Activated naive CD4-positive, alpha-beta T cell treated with anti-CD3 and anti-CD28 coated beads, Interleukin-2, amount 50 U/mL, for 72 hours (primary cell): ENCODE results near the gene VPS26B. TPM values are rescaled to one million over a fixed set of nuclear protein-coding genes. Genes with fewer than 3 reads are reported as not detected.
"Not testable (repeated sequence)": the region's sequence is repeated elsewhere in the genome, so short reads cannot be mapped to it uniquely, and the experiment has no call there.

ENCODE experiments used
- ATAC-seq, 2 donors: fragments of 150-1000 bp; cut with Tn5 transposase; 2 replicates each; pipeline ENCODE4 v1.10.0; 2021; ENCODE audit warnings: mild to moderate bottlenecking in 2 of 2, moderate library complexity in 2 of 2
- DNase-seq, 2 donors: peaks; one replicate each; pipeline ENCODE4 v3.0.0; 2021 to 2022; ENCODE audit warnings: low spot score in 2 of 2
- H3K27ac Mint-ChIP-seq, 2 donors: one replicate each; pipeline ENCODE4 v1.8.0; 2022; ENCODE audit warnings: mild to moderate bottlenecking in 2 of 2, mixed read lengths in 2 of 2
- H3K36me3 Mint-ChIP-seq, 2 donors: one replicate each; pipeline ENCODE4 v1.8.0; 2022; ENCODE audit warnings: mixed read lengths in 2 of 2
- H3K9me3 Mint-ChIP-seq, 2 donors: one replicate each; pipeline ENCODE4 v1.8.0; 2022; ENCODE audit warnings: mixed read lengths in 2 of 2
- total RNA-seq, 2 donors: library from RNA; stranded (reverse); gene quantifications; one replicate each; pipeline ENCODE4 v1.2.3, GENCODE V29; 2022

VPS26B gene
- total RNA-seq, 2 donors from 2014 or later = 38.5 to 39.2 TPM

DNA sequence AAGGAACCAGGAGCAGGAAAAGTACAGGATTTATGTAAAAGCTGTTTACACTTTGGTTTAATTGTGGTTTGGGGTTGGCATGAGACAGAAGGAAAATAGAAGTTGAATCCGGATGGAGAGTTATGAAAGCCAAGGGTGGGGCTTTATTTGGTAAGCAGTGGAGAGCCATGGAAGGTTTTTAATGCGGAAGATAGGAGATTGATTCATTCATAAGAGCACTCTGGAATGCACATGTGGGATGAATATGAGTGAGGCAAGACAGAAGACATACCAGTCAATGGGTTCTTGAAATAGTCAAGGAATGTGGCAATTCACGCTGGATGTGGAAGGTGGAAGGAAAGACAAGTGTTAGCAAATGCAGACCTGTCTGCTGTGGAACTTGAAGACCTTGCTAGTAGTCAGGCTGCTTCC, 42.4 kb downstream of the VPS26B start:
- H3K36me3 Mint-ChIP-seq = no peaks in the 10 kb centered on the region
- no peak for ATAC-seq
- DNase-seq = no peak
- peak overlapping the region in 1 of 2 donors; percentile 6 for H3K27ac Mint-ChIP-seq
- H3K9me3 Mint-ChIP-seq = no peaks in the 10 kb centered on the region

DNA sequence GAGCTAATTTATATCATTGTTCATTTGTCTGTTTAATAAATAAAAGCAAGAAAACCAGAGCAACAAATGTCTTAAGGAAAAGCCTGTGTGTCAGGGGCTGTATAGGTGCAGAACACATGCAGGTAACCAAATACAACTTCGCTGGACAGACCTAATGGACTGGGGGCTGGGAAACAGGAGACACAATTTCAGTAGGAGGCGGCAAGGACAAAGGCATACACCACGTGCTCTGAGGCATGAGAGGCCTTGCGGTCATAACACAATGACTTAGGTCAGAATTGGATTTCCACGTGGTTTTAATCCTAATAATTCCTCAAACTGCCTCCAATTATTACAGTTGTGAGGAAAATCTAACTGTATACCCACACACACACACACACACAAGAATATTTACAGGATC, 43.0 kb downstream of the VPS26B start:
- Mint-ChIP-seq H3K36me3 (no peaks in the 10 kb centered on the region), H3K9me3 (no peaks in the 10 kb centered on the region), H3K27ac (no peak overlapping the region)
- DNase-seq (no peak), ATAC-seq (no peak)

GRCh38 chr11:134267966-134268365, 43.5 kb downstream of the VPS26B start:
- no peaks in the 10 kb centered on the region for H3K9me3 Mint-ChIP-seq
- no peak for ATAC-seq
- DNase-seq = no peak
- peak overlapping the region in 1 of 2 donors; percentile 41 for H3K27ac Mint-ChIP-seq
- H3K36me3 Mint-ChIP-seq = no peaks in the 10 kb centered on the region

GRCh38 chr11:134270250-134270714, 45.8 kb downstream of the VPS26B start:
- peak overlapping the region; percentile 46 to 51 for H3K27ac Mint-ChIP-seq
- H3K36me3 Mint-ChIP-seq = no peaks in the 10 kb centered on the region
- no peaks in the 10 kb centered on the region for H3K9me3 Mint-ChIP-seq
- ATAC-seq = peak; percentile 33 to 38
- DNase-seq = no peak

DNA sequence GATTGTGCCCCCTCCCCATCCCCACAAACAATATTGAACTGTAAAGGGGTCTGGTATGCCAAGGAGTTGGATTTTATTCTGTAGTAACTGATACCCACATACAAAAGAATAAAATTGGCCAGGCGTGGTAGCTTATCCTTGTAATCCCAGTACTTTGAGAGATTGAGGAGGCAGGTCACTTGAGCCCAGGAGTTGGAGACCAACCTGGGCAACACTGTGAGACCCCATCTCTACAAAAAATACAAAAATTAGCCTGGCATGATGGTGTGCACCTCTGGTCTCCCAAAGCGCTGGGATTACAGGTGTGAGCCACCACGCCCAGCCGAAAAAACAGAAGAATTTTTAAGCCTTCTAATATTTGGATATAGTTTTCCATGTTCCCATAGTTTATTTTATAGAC, 47.5 kb downstream of the VPS26B start:
- DNase-seq = no peak
- H3K27ac Mint-ChIP-seq = no peak overlapping the region
- no peaks in the 10 kb centered on the region for H3K9me3 Mint-ChIP-seq
- ATAC-seq = no peak
- peaks cover under 1 to 6% of the 10 kb centered on the region in 2 donors for H3K36me3 Mint-ChIP-seq

DNA sequence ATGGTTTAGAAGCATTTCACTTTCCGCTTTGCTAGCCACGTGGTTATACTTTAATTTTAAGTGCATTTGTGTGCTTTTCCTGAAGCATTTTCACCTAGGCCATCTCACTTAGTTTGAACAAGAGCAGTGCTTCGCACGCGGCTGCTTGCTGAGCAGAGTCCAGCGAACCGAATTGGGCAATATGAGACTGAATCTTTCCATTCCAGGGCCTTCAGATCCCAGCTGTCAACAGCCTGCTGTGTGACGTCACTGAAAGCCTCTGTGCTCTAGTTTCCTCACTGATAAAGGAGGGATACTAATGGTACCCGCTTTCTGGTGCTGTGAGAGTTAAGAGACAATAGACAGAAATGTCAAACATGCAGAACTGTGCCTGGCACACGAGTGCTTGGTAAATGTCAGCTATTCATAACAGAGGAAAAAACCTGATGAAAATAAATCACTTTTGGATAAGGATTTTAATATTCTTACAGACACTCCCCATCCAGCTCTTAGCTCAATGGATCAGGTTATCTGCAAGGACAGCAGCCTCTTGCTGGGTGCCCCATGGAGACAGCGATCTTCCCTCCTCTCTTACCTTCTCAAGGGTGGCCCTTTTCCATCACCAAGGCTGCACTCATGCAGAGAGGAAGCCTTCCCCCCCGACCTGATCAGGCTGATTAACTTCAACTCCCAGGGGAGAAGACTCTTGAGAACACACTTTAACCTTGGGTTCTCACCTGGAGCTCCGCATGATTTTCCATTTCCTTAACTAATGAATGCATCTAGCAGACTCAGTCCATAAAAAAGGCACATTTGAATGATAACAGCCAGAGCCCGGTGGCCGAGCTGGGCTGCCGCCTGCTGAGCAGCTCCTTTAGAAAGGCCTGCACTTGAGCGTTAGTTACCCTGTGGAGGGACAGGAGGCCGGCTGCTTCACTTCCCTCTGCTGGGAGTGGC, 48.2 kb downstream of the VPS26B start:
- H3K9me3 Mint-ChIP-seq = no peaks in the 10 kb centered on the region
- no peak overlapping the region for H3K27ac Mint-ChIP-seq
- ATAC-seq (no peak), DNase-seq (no peak)
- H3K36me3 Mint-ChIP-seq = peaks cover 7 to 11% of the 10 kb centered on the region in 2 donors

GRCh38 chr11:134273317-134273712, 48.8 kb downstream of the VPS26B start:
- Mint-ChIP-seq H3K27ac (no peak overlapping the region), H3K9me3 (no peaks in the 10 kb centered on the region), H3K36me3 (peaks cover 11 to 14% of the 10 kb centered on the region in 2 donors)
- no peak for ATAC-seq
- DNase-seq = no peak

DNA sequence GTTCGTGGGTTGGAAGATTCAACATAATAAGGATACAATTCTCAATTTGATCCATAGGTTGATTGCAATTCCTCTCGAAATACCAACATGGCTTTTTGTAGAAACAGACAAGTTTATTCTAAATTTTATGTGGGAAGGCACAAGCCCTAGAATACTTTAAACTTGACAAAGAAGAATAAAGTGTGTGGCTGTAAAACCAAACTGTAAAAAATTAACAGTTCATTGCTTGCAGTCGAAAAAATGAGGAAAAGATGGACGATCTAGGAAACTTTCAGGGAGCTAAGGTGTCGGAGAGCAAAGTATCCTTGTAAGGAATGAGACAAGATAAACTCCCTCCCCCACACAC, 50.7 kb downstream of the VPS26B start:
- DNase-seq (no peak), ATAC-seq (no peak)
- no peaks in the 10 kb centered on the region for H3K9me3 Mint-ChIP-seq
- peaks cover 11 to 20% of the 10 kb centered on the region in 2 donors for H3K36me3 Mint-ChIP-seq
- H3K27ac Mint-ChIP-seq = peak overlapping the region; percentile 88 to 97

- DNase-seq (peak; percentile 76 to 78), ATAC-seq (peak; percentile 83 to 88)
- Mint-ChIP-seq H3K9me3 (no peaks in the 10 kb centered on the region), H3K27ac (peak within 1 kb of the TSS; percentile 92 to 97), H3K36me3 (peaks cover 11 to 20% of the 10 kb centered on the region in 2 donors)
Observed at GRCh38 chr11:134275534-134276395, 51.3 kb downstream of the VPS26B start, which contains the start of gene GLB1L3. GLB1L3 (plus strand) TSS chr11:134276379; CDS start chr11:134276741, 362 bp downstream.

- ATAC-seq (peak; percentile 15 to 19), DNase-seq (no peak)
- H3K9me3 Mint-ChIP-seq = no peaks in the 10 kb centered on the region
- H3K27ac Mint-ChIP-seq = peak overlapping the region in 1 of 2 donors; percentile 97
- H3K36me3 Mint-ChIP-seq = peaks cover 11 to 20% of the 10 kb centered on the region in 2 donors
Observed at GRCh38 chr11:134276396-134277182, 52.1 kb downstream of the VPS26B start.

DNA sequence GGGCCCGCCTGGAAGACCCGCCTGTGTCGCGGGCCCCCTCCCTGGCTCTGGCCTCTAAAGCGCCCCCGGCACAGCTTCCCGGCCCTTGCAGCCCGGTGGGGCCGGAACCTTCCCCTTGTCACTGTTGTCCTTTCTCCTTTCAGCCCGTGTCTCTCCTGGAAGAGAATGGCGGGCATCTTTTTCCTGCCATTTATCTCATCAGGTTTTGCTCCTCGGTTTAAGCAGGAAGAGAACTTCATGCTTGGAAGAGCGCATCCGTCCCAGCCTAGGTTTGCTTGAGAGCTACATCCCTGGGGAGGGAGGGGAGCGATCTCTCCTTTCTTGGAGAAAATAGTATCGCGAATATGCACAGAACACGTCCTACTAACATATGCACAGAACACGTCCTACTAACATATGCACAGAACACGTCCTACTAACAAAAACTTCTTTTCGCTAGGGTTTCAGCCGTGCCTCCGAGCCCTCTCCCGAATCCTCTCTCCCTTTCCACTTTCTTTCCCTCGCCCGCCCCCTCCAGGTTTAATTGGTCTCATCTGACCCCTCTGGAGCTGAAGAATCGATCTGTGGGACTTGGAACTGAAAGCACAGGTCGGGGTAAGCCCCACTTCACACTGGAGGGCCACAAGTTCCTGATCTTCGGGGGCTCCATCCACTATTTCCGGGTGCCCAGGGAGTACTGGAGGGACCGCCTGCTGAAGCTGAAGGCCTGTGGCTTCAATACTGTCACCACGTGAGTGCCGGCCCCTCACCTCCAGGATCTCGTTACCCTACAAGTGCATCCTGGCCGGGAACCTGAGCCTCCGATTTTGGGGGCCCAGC, 52.9 kb downstream of the VPS26B start:
- Mint-ChIP-seq H3K9me3 (no peaks in the 10 kb centered on the region), H3K36me3 (peaks cover 11 to 20% of the 10 kb centered on the region in 2 donors), H3K27ac (peak overlapping the region; percentile 78 to 92)
- ATAC-seq = no peak
- no peak for DNase-seq

- H3K9me3 Mint-ChIP-seq = no peaks in the 10 kb centered on the region
- no peak for ATAC-seq
Observed at GRCh38 chr11:134278356-134278755, 53.9 kb downstream of the VPS26B start.

GRCh38 chr11:134281635-134282034, 57.2 kb downstream of the VPS26B start:
- not testable (repeated sequence) for ATAC-seq, DNase-seq, H3K9me3 Mint-ChIP-seq, H3K27ac Mint-ChIP-seq
- peaks cover 5 to 30% of the 10 kb centered on the region in 2 donors for H3K36me3 Mint-ChIP-seq

More at GRCh38 chr11:134278356-134278755, 53.9 kb downstream of the VPS26B start:
- no peak for DNase-seq
- H3K36me3 Mint-ChIP-seq = peaks cover 11 to 20% of the 10 kb centered on the region in 2 donors
- H3K27ac Mint-ChIP-seq = no peak overlapping the region

- DNase-seq (no peak), ATAC-seq (no peak)
- no peaks in the 10 kb centered on the region for H3K9me3 Mint-ChIP-seq
- peak overlapping the region in 1 of 2 donors; percentile 36 for H3K27ac Mint-ChIP-seq
- H3K36me3 Mint-ChIP-seq = peaks cover under 1 to 25% of the 10 kb centered on the region in 2 donors
Observed at GRCh38 chr11:134282121-134283045, 57.9 kb downstream of the VPS26B start.
